WERI-Rb-1 (cell line): ENCODE measurements around the gene AJM1.

Source experiments
- DNase-seq: peaks from one replicate; pipeline ENCODE4 v3.0.0-alpha.2; 2020
- H3K27ac ChIP-seq: fragments of 250-450 bp; sonication (Bioruptor Pico); 2 replicates; pipeline ENCODE4 v1.5.1; 2020; ENCODE audit warnings: mild to moderate bottlenecking, moderate library complexity
- H3K27me3 ChIP-seq: fragments of 250-450 bp; sonication (Bioruptor Pico); 2 replicates; pipeline ENCODE4 v1.5.1; 2021; ENCODE audit warnings: mild to moderate bottlenecking, low read depth, moderate library complexity; ENCODE audit not compliant: insufficient read depth, severe bottlenecking
- H3K36me3 ChIP-seq: fragments of 250-450 bp; sonication (Bioruptor Pico); 2 replicates; pipeline ENCODE4 v1.5.1; 2020; ENCODE audit warnings: mild to moderate bottlenecking, moderate library complexity
- H3K4me3 ChIP-seq: 2 replicates; pipeline ENCODE4 v1.5.1; 2011; ENCODE audit warnings: low read depth, mild to moderate bottlenecking, control low read depth, low read length
- H3K9me3 ChIP-seq: fragments of 250-450 bp; sonication (Bioruptor Pico); 2 replicates; pipeline ENCODE4 v1.5.1; 2021; ENCODE audit warnings: mild to moderate bottlenecking, moderate library complexity; ENCODE audit not compliant: severe bottlenecking
- TF ChIP-seq, protein P1 (sequence below): IDR thresholded peaks from 2 replicates; pipeline ENCODE4 v1.5.1; 2011; ENCODE audit warnings: low read depth, mild to moderate bottlenecking, control low read depth, inconsistent platforms, low read length

AJM1 gene

DNA sequence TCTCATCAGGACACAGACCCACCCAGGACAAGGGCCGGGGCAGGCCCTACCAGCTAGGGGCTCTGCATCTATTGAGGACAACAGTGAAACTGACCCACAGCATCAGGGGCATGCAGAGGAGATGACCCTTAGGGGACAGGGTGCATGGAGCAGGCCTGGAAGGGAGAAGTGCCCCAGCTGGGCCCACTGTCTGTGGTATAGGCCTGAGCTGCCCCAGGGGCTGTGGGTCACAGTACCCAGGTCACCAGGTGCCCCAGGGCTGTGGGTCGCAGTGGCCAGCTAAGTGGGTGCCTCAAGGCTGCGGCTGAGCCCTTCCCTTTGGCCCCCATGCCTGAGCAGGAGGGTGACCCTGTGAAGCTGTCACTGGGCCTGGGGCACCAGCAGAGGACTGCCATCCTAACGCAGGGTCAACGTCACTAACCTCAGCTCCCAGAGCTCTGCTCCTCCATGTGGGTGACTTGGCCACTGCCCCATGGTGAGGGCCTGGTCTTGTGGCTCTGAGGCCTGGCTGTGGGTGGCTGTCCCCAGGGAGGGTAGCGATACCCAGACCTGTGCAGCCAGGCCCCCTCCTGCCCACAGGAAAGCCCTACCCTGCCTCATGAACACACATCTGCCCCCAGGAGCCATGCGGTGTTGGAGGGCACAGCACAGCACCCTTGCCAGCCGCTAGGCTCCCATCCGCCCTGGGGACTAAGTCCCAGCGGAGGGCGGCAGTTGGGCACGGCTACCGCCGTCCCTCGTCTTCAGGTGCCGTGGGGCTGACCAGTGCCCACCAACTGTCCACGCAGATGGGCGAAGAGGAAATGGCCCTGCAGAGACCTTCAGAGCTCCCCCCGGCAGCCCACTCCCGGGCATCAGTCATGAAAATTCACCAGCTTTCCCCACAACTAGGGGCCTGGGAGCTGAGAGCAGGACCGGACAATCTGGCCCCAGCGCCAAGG lies 18.9 kb downstream of the AJM1 start:
- TF ChIP-seq, protein P1, sequence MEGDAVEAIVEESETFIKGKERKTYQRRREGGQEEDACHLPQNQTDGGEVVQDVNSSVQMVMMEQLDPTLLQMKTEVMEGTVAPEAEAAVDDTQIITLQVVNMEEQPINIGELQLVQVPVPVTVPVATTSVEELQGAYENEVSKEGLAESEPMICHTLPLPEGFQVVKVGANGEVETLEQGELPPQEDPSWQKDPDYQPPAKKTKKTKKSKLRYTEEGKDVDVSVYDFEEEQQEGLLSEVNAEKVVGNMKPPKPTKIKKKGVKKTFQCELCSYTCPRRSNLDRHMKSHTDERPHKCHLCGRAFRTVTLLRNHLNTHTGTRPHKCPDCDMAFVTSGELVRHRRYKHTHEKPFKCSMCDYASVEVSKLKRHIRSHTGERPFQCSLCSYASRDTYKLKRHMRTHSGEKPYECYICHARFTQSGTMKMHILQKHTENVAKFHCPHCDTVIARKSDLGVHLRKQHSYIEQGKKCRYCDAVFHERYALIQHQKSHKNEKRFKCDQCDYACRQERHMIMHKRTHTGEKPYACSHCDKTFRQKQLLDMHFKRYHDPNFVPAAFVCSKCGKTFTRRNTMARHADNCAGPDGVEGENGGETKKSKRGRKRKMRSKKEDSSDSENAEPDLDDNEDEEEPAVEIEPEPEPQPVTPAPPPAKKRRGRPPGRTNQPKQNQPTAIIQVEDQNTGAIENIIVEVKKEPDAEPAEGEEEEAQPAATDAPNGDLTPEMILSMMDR = no peak
- no peaks in the 10 kb centered on the region for H3K27me3 ChIP-seq
- DNase-seq = no peak
- H3K36me3 ChIP-seq = peaks cover 87% of the 10 kb centered on the region
- no peaks in the 10 kb centered on the region for H3K9me3 ChIP-seq
- H3K4me3 ChIP-seq = no peak overlapping the region
- H3K27ac ChIP-seq = no peak overlapping the region

DNA sequence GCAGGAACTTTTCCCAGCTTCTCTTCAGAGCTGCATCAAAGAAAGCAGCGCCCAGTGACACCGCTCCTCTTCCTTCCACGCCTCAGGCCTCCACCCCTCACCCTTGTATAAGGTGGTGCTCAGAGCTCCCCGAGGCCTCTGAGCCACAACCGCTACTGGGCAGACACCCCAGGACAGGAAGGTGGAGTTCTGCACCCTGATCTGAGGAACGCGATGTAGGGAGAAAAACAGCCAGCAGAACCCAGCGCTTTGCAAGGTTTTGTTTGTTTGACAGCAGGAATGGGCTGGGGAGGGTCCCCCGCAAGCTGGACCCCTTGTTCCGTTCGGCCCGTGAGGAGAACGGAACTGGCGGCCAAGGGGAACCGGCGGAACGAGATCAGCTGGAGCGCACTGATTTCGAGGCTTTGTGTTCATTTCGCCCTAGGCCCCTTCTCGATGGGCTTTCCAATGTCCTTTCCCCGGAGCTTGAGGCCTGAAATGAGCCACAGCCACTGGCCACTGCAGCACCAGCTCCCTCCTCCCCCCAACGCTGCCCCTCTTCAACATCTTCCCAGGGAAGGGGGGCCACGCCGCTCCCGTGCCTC lies 19.7 kb downstream of the AJM1 start:
- TF ChIP-seq, protein P1 = no peak
- peaks cover 3% of the 10 kb centered on the region for H3K9me3 ChIP-seq
- DNase-seq = no peak
- H3K27me3 ChIP-seq = no peaks in the 10 kb centered on the region
- peaks cover 79% of the 10 kb centered on the region for H3K36me3 ChIP-seq
- H3K27ac ChIP-seq = no peak overlapping the region
- no peak overlapping the region for H3K4me3 ChIP-seq

GRCh38 chr9:136862849-136863622 lies 20.8 kb downstream of the AJM1 start:
- DNase-seq = no peak
- H3K4me3 ChIP-seq = no peak overlapping the region
- no peaks in the 10 kb centered on the region for H3K27me3 ChIP-seq
- peaks cover 73% of the 10 kb centered on the region for H3K36me3 ChIP-seq
- H3K9me3 ChIP-seq = peaks cover 9% of the 10 kb centered on the region
- H3K27ac ChIP-seq = no peak overlapping the region
- TF ChIP-seq, protein P1 = no peak

- TF ChIP-seq, protein P1 = no peak
- Histone ChIP-seq H3K9me3 (peaks cover 9% of the 10 kb centered on the region), H3K27me3 (no peaks in the 10 kb centered on the region), H3K36me3 (peaks cover 66% of the 10 kb centered on the region), H3K27ac (no peak overlapping the region), H3K4me3 (no peak overlapping the region)
- no peak for DNase-seq
These were observed 21.5 kb downstream of the AJM1 start for GRCh38 chr9:136863623-136864273.

DNA sequence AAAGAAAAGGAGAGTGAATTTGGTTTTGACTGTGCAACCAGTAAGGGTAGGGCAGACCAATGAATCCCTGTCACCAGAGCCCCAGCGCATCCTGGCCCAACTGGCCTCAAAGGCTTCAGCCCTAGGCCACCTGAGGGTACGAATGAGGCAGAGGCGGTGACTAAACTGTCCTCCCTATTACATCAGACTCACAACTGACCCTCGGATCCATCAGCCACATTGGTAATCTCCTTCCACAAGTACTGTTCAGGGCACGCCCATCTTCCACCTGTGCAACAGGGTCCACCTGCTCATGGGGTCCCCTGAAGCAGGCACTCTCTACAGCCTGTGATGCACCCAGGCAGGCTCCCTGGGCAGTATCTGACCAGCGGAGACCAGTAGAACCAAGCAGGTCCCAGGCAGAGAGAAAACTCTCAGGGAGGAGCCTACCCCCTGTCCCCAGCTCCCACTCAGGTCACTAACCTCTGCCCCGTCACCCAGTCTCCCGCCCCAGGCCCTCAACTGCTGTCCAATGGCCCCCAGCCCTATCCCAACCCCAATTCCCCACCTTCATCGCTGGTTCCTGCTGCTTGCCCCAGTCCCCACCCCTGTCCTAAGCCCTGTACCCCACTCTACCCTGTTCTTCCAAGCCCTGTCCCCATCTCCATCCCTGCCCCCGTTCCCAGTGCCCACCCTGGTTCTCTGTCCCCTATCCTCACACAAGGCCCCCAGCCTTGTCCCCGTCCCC lies 22.9 kb downstream of the AJM1 start:
- Histone ChIP-seq H3K27ac (peak overlapping the region; percentile 44), H3K4me3 (peak overlapping the region; percentile 67), H3K27me3 (no peaks in the 10 kb centered on the region), H3K9me3 (peaks cover 9% of the 10 kb centered on the region), H3K36me3 (peaks cover 52% of the 10 kb centered on the region)
- no peak for DNase-seq
- TF ChIP-seq, protein P1 = no peak
